IPS DF 19.7 (cell line): ENCODE measurements around the gene ABCC9.
A peak's percentile ranks its signal among the peaks of the same experiment; 100 is the strongest.

Source experiments
- DNase-seq: peaks from one replicate; pipeline ENCODE4 v3.0.0-alpha.2; 2013; ENCODE audit warnings: low read depth, low spot score

The ABCC9 gene

GRCh38 chr12:21940549-21941505, at the start of gene ABCC9:
Gene ABCC9, minus strand, starts transcription at chr12:21941426. Its CDS starts 4,752 bp downstream, at chr12:21936674.
- DNase-seq: no peak

GRCh38 chr12:21989819-21990412, 48.7 kb upstream of the ABCC9 start:
- no peak for DNase-seq

GRCh38 chr12:21988619-21989018, 47.4 kb upstream of the ABCC9 start:
- no peak for DNase-seq

DNA sequence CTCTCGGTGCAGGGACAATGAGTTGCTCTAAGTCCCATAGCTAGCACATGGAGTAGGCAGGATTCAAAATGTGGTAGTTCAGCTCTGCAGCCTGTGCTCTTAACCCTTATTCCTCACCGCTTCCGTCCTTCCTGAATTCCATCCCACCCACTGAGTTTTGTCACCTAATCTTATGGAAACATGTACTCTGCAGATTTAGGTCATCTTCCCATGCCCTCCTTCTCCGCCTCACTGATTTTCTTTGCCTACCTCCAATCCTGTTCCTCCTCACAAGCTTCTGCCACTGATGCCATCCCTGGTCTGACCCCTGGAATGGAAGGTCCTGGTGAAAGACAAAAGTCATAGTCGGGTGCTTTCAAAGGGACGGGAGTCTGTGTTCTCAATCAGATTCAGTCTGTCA, 46.5 kb upstream of the ABCC9 start:
- no peak for DNase-seq

GRCh38 chr12:21985155-21985554, 43.9 kb upstream of the ABCC9 start:
- DNase-seq: no peak

DNA sequence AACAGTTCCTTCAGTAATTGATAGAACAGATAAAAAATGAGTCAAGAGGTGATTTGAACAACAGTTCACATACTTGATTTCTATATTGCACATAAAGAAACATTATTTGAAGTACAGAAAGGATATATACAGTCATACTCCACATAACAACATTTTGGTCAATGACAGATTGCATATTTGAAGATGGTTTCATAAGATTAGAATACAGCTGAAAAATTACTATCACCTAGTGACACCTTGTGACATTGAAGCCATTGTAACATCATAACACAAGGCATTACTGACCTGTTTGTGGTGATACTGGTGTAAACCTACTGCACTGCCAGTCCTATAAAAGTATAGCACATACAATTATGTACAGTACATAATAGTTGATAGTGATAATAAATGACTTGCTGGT, 43.1 kb upstream of the ABCC9 start:
- no peak for DNase-seq

- no peak for DNase-seq
Observed at GRCh38 chr12:21983095-21983494, 41.9 kb upstream of the ABCC9 start.

GRCh38 chr12:21980544-21980943, 39.3 kb upstream of the ABCC9 start:
- no peak for DNase-seq

DNA sequence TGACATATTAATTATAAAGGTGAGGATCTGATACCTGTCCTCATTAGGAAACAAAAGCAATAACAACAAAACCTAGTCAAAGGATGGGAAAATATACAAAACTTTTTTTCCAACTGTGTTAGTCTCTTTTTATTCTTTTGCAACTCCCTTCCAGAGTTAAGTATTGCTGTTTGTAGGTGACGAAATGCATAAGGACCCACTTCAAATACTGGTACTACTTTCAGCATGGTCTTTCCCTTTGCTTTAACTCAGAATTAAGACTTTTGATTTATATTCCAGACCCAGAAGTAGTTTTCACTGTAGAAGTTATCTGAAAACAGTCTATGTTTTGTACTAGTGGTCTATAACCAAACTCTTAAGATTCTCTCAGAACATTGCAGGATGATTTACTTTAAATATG, 34.1 kb upstream of the ABCC9 start:
- DNase-seq: no peak

GRCh38 chr12:21973221-21973620, 32.0 kb upstream of the ABCC9 start:
- DNase-seq: no peak

DNA sequence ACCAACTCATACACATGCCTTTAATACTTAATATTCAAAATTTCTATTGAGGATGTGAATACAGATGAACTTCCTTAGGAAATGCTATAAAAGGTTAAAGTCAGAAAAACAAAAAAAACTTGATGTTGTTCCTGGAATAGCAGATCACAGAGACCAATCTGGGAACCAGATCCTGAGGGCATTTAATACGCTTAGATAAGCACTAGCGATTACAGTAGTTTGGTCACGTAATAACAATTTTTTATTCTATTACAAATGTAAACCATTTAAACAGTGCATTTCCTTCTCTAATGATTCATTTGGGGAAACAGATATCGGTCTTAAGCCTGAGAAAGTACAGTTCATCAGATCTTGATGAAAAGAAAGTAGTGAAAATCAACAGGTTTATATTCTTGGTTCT, 30.8 kb upstream of the ABCC9 start:
- DNase-seq: no peak

DNA sequence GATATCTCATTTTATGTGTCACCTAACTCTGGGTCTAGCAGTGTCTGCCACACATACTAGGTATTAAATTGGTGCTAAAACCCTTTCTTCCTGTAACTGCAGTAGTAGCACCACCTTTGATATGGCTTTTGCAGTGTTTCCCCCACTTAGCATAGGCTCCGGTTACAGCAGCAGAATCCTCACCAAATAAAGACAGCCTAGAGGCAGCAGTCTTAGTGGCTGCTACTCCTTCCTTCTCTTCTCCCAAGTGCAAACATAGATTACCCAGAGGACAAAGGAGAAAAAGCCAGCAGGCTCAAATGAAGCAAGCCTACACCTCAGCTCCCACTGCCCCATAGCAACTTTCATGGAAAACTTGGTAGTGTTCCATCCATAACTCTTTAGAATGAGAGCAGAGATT, 30.1 kb upstream of the ABCC9 start:
- peak; percentile 28 for DNase-seq

GRCh38 chr12:21962821-21963220, 21.6 kb upstream of the ABCC9 start:
- DNase-seq: no peak

GRCh38 chr12:21962236-21962635, 21.0 kb upstream of the ABCC9 start:
- no peak for DNase-seq

DNA sequence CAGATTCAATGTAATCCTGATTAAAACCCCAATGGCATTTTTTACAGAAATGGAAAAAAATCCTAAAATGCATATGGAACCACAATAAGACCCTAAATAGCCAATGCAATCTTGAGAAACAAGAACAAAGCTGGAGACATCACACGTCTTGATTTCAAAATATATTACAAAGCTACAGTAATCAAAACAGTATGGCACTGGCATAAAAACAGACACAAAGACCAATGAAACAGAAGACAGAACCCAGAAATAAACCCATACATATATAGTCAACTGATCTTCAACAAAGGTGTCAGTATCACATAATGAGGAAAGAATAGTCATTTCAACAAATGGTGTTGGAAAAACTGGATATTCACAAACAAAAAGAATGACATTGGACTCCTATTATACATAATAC, 9.4 kb upstream of the ABCC9 start:
- DNase-seq: no peak

DNA sequence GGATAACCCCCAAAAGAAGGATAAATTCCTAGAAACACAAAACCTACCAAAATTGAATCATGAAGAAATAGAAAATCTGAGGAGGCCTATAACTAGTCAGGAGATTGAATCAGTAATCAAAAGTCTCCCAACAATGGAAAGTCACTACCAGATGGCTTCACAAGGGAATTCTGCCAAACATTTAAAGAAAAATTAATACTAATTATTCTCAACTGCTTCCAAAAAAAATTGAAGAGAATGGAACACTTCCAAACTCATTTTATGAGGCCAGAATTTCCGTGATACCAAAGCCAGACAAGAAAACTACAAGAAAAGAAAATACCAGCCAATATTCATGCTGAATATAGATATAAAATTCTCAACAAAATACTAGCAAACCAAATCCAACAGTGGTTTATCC, 7.8 kb upstream of the ABCC9 start:
- no peak for DNase-seq

DNA sequence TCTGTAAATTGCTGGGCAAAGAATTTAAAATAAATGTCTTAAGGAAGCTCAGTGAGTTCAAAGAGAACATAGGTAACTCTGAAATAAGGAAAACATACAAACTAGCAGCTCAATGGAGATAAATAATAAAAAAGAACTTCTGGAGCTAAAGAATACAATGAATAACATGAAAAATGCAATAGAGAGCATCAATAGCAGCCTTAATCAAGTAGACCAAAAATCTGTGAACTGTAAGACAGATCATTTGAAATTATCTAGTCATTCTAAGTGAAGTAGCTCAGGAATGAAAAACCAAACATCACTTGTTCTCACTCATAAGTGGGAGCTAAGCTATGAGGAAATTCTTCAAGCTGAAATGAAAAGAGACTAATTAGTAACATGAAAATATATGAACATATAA, 5.8 kb upstream of the ABCC9 start:
- no peak for DNase-seq

GRCh38 chr12:21945002-21945401, 3.8 kb upstream of the ABCC9 start:
- no peak for DNase-seq

GRCh38 chr12:21942377-21942703, 1.1 kb upstream of the ABCC9 start:
- DNase-seq: no peak

GRCh38 chr12:21941506-21942376, 515 bp upstream of the ABCC9 start:
- DNase-seq: no peak

GRCh38 chr12:21939435-21939834, 1.8 kb downstream of the ABCC9 start:
- no peak for DNase-seq

DNA sequence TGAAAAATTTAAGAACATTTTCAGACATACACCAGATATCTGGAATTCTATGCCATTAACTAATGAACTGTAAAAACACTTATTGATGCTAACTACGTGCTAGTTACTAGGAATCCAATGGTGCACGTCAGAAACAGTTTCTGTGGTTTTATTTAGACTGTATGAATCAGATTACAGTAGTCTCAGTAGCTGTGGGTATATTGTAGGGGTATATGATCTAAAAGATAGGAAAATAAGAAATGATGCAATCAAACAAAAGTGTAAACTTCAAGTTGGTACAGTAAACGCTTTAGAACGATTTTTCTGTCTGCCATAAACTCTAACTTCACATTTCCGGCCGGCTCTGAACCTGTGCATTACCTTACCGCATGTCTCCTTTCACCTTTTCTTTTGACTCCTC, 2.3 kb downstream of the ABCC9 start:
- no peak for DNase-seq
